Vagina (tissue), 2 donors: ENCODE data around the gene SIK3. TPM values are rescaled to one million over a fixed set of nuclear protein-coding genes. Genes with fewer than 3 reads are reported as not detected.

ENCODE experiments used
- DNase-seq, 2 donors: peaks; one replicate each; pipeline ENCODE4 v3.0.0-alpha.2; 2017; ENCODE audit errors: extremely low spot score in 2 of 2
- H3K27ac ChIP-seq: fragments of 200-600 bp; sonication (generic); one replicate; pipeline ENCODE4 v1.5.1; 2019
- H3K27me3 ChIP-seq: fragments of 200-600 bp; sonication (generic); one replicate; pipeline ENCODE4 v1.5.1; 2019
- H3K36me3 ChIP-seq, 2 donors: fragments of 200-600 bp; sonication (generic); one replicate each; pipeline ENCODE4 v1.5.1; 2017 to 2019
- H3K4me1 ChIP-seq: fragments of 200-600 bp; sonication (generic); one replicate; pipeline ENCODE4 v1.5.1; 2019
- H3K4me3 ChIP-seq, 2 donors: fragments of 200-600 bp; sonication (generic); 1 replicate in 1 of 2; 2 replicates in 1 of 2; pipeline ENCODE4 v1.5.1; 2016 to 2019
- H3K9me3 ChIP-seq: fragments of 200-600 bp; sonication (generic); one replicate; pipeline ENCODE4 v1.5.1; 2019
- CTCF ChIP-seq, 3 experiments: fragments of 450-650 bp in 2 of 3; fragments of 200-600 bp in 1 of 3; sonication (generic) in 1 of 3; IDR thresholded peaks; one replicate each; pipeline ENCODE4 v1.5.1; 2017 to 2019; ENCODE audit warnings: antibody characterized with exemption in 3 of 3, mild to moderate bottlenecking in 2 of 3, moderate library complexity in 2 of 3
- POLR2A ChIP-seq, 2 donors: fragments of 450-650 bp; IDR thresholded peaks; one replicate each; pipeline ENCODE4 v1.6.1; 2017; ENCODE audit warnings: antibody characterized with exemption in 2 of 2, mild to moderate bottlenecking in 2 of 2, moderate library complexity in 2 of 2
- POLR2AphosphoS5 ChIP-seq, 2 donors: sonication (generic); formaldehyde crosslinking; IDR thresholded peaks; one replicate each; pipeline ENCODE4 v1.9.0; 2017; ENCODE audit warnings: antibody characterized with exemption in 2 of 2, mild to moderate bottlenecking in 2 of 2, low read depth in 1 of 2; ENCODE audit not compliant: insufficient read depth in 1 of 2
- intact Hi-C: fragments of 100-400 bp; cut with DNase I; formaldehyde crosslinking; loops from one replicate; pipeline ENCODE4 v1.15.1; 2023
- total RNA-seq: library from RNA; depleted of rRNA; stranded (reverse); fragments of >200 nt; gene quantifications from one replicate; pipeline ENCODE4 v1.2.3, GENCODE V29; 2016

Gene SIK3
- total RNA-seq, 1 donor from 2014 or later: 39.0 TPM

GRCh38 chr11:116891746-116892145, 206.5 kb downstream of the SIK3 start:
- no peak for TF ChIP-seq POLR2AphosphoS5 (IDR thresholded peaks at IDR 0.05; ENCODE audit: insufficient read depth in 1 of 2, low read depth in 1 of 2)
- no peak for TF ChIP-seq POLR2A (IDR thresholded peaks at IDR 0.05)
- TF ChIP-seq CTCF (IDR thresholded peaks at IDR 0.05): no peak
- intact Hi-C loops: no loop called here
- DNase-seq: no peak
- Histone ChIP-seq H3K27me3 (no peaks in the 10 kb centered on the region), H3K36me3 (peaks cover 0 to 15% of the 10 kb centered on the region in 2 donors), H3K4me1 (no peaks in the 10 kb centered on the region), H3K9me3 (no peaks in the 10 kb centered on the region), H3K27ac (no peak overlapping the region), H3K4me3 (no peak overlapping the region)

GRCh38 chr11:116890607-116891006, 207.6 kb downstream of the SIK3 start:
- Histone ChIP-seq H3K9me3 (no peaks in the 10 kb centered on the region), H3K4me1 (peaks cover 5% of the 10 kb centered on the region), H3K4me3 (no peak overlapping the region), H3K36me3 (peaks cover 0 to 6% of the 10 kb centered on the region in 2 donors), H3K27ac (no peak overlapping the region), H3K27me3 (no peaks in the 10 kb centered on the region)
- intact Hi-C loops: no loop called here
- no peak for DNase-seq
- TF ChIP-seq POLR2A (IDR thresholded peaks at IDR 0.05): no peak
- no peak for TF ChIP-seq CTCF (IDR thresholded peaks at IDR 0.05)
- TF ChIP-seq POLR2AphosphoS5 (IDR thresholded peaks at IDR 0.05; ENCODE audit: insufficient read depth in 1 of 2, low read depth in 1 of 2): no peak

GRCh38 chr11:116890193-116890592, 208.0 kb downstream of the SIK3 start:
- DNase-seq: no peak
- intact Hi-C loops: no loop called here
- H3K36me3 ChIP-seq: peaks cover 0 to 6% of the 10 kb centered on the region in 2 donors
- H3K4me1 ChIP-seq: peaks cover 5% of the 10 kb centered on the region
- H3K9me3 ChIP-seq: no peaks in the 10 kb centered on the region
- TF ChIP-seq POLR2A (IDR thresholded peaks at IDR 0.05) (no peak), POLR2AphosphoS5 (IDR thresholded peaks at IDR 0.05; ENCODE audit: insufficient read depth in 1 of 2, low read depth in 1 of 2) (no peak), CTCF (IDR thresholded peaks at IDR 0.05) (no peak)
- no peak overlapping the region for H3K4me3 ChIP-seq
- H3K27ac ChIP-seq: no peak overlapping the region
- no peaks in the 10 kb centered on the region for H3K27me3 ChIP-seq

GRCh38 chr11:116888884-116889549, 209.2 kb downstream of the SIK3 start:
- DNase-seq: no peak
- H3K27me3 ChIP-seq: no peaks in the 10 kb centered on the region
- no peaks in the 10 kb centered on the region for H3K9me3 ChIP-seq
- TF ChIP-seq POLR2A (IDR thresholded peaks at IDR 0.05): no peak
- no peak overlapping the region for H3K4me3 ChIP-seq
- H3K4me1 ChIP-seq: peaks cover 5% of the 10 kb centered on the region
- no peak overlapping the region for H3K27ac ChIP-seq
- intact Hi-C loops: loop anchor here (5.0 kb wide), 1 partner anchor 203 kb away; no protein-coding TSS in a partner anchor
- H3K36me3 ChIP-seq: peaks cover 0 to 6% of the 10 kb centered on the region in 2 donors

GRCh38 chr11:116888024-116888423, 210.2 kb downstream of the SIK3 start:
- no peak for TF ChIP-seq POLR2AphosphoS5 (IDR thresholded peaks at IDR 0.05; ENCODE audit: insufficient read depth in 1 of 2, low read depth in 1 of 2)
- no peak for TF ChIP-seq CTCF (IDR thresholded peaks at IDR 0.05)
- no peak for TF ChIP-seq POLR2A (IDR thresholded peaks at IDR 0.05)
- H3K27ac ChIP-seq: no peak overlapping the region

More at GRCh38 chr11:116888024-116888423, 210.2 kb downstream of the SIK3 start:
- DNase-seq: no peak
- H3K4me1 ChIP-seq: peaks cover 5% of the 10 kb centered on the region
- H3K27me3 ChIP-seq: no peaks in the 10 kb centered on the region
- no peaks in the 10 kb centered on the region for H3K9me3 ChIP-seq
- no peaks in the 10 kb centered on the region for H3K36me3 ChIP-seq
- no peak overlapping the region for H3K4me3 ChIP-seq
- intact Hi-C loops: loop anchor here (5.0 kb wide), 1 partner anchor 204 kb away; no protein-coding TSS in a partner anchor
